ENCODE measurements around the gene CETP. TPM values are rescaled to one million over a fixed set of nuclear protein-coding genes. Genes with fewer than 3 reads are reported as not detected.

Gene CETP
- total and polyA plus RNA-seq, 9 donors = 0.13 to 1.3 (median 0.20) TPM; not detected in 4

DNA sequence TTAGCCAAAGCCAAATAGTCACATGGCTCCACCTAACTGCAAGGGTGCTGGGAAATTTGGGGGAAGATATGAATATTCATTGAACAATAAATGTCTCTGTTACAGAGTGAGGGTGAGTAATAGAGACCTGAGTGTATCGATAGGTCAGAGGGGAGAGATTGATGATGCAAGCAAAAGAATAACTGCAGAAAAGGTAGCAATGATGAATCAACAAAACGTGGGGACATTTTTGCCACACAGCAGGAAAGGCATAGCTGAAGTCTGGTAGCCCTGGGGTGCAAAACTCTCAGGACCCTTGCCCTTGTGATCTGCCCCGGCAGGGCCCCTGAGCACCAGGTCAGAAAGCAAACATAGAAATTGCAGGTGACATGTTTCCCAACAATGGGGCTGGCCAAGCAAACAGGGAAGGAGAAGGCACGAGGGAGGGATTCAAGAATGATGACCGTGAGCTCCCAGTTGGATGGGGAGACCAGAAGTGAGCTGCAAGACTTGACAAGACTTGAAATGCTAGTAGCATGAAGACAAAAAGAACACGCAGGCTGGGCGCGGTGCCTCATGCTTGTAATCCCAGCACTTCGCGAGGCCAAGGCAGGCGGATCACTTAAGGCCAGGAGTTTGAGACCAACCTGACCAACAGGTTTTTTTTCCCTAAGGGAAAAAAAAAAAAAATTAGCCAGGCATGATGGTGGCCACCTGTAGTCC lies 42.5 kb upstream of the CETP start:
- Histone ChIP-seq H3K27ac (no peak overlapping the region), H3K9me3 (no peaks in the 10 kb centered on the region), H3K27me3 (no peaks in the 10 kb centered on the region), H3K4me3 (no peak overlapping the region), H3K4me1 (ENCODE audit: insufficient read depth) (peaks cover 18% of the 10 kb centered on the region), H3K36me3 (no peaks in the 10 kb centered on the region)
- WGBS, 3 donors = 88 to 89% (median 88%) methylated on average over 11 of the region's 11 CpGs
- TF ChIP-seq POLR2A (IDR thresholded peaks at IDR 0.05) (no peak), EP300 (IDR thresholded peaks at IDR 0.05) (no peak)
- TF ChIP-seq, protein P1, sequence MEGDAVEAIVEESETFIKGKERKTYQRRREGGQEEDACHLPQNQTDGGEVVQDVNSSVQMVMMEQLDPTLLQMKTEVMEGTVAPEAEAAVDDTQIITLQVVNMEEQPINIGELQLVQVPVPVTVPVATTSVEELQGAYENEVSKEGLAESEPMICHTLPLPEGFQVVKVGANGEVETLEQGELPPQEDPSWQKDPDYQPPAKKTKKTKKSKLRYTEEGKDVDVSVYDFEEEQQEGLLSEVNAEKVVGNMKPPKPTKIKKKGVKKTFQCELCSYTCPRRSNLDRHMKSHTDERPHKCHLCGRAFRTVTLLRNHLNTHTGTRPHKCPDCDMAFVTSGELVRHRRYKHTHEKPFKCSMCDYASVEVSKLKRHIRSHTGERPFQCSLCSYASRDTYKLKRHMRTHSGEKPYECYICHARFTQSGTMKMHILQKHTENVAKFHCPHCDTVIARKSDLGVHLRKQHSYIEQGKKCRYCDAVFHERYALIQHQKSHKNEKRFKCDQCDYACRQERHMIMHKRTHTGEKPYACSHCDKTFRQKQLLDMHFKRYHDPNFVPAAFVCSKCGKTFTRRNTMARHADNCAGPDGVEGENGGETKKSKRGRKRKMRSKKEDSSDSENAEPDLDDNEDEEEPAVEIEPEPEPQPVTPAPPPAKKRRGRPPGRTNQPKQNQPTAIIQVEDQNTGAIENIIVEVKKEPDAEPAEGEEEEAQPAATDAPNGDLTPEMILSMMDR (IDR thresholded peaks at IDR 0.05) = no peak
- DNase-seq = no peak
- intact Hi-C loops (cut with DNase I) = no loop called here

DNA sequence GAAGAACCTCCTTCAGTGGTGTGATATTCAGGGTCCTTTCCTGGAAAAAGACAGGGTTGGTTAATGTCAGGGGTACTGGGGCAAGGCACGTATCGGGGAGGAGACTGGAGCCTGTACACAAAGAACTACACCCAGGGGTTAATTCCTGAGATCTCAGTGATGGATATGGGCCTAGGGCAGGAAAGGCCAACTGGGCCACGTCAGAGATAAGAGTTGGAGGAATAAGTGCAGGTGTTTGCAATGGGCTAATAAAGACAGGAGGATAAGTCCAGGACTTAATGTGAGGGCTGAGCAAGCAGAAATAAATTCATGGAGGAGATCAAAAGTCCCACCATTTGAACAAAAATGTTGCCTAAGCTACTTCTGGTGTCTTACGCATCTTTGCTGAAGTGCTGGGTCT lies 40.2 kb upstream of the CETP start:
- H3K36me3 ChIP-seq = no peaks in the 10 kb centered on the region
- H3K27me3 ChIP-seq = no peaks in the 10 kb centered on the region
- peaks cover 3% of the 10 kb centered on the region for H3K4me1 ChIP-seq (ENCODE audit: insufficient read depth)
- H3K4me3 ChIP-seq = no peak overlapping the region
- intact Hi-C loops (cut with DNase I) = no loop called here
- WGBS, 3 donors = 78 to 81% (median 80%) methylated on average over 4 of the region's 4 CpGs
- TF ChIP-seq EP300 (IDR thresholded peaks at IDR 0.05) = no peak
- no peak for TF ChIP-seq POLR2A (IDR thresholded peaks at IDR 0.05)
- TF ChIP-seq, protein P1 (IDR thresholded peaks at IDR 0.05) = no peak
- no peak overlapping the region for H3K27ac ChIP-seq
- H3K9me3 ChIP-seq = no peaks in the 10 kb centered on the region
- DNase-seq = no peak

DNA sequence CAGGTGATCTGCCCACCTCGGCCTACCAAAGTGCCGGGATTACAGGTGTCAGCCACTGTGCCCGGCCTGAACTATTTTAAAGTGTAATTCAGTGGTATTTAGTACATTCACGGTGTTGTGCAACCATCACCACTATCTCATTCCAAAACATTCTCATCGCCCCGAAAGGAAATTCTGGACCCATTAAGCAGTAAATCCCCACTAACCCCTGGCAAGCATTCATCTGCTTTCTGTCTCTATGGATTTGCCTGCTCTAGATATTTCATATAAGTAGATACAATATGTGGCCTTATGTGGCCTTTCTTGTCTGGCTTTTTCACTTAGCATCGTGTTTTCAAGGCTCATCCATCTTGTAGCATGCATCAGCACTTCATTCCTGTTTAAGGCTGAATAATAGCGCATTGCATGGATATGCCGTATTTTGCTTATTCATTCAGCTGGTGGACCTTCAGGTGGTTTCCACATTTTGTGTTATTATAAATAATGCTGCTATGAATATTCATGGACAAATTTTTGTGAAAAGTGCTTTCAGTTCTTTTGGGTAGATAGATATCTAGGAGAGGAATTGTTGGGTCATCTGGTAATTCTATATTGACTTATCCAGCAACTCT lies 38.2 kb upstream of the CETP start:
- H3K36me3 ChIP-seq = no peaks in the 10 kb centered on the region
- H3K27ac ChIP-seq = no peak overlapping the region
- TF ChIP-seq POLR2A (IDR thresholded peaks at IDR 0.05) (no peak), EP300 (IDR thresholded peaks at IDR 0.05) (no peak)
- TF ChIP-seq, protein P1 (IDR thresholded peaks at IDR 0.05) = no peak
- H3K4me3 ChIP-seq = no peak overlapping the region
- H3K27me3 ChIP-seq = no peaks in the 10 kb centered on the region
- 64 to 83% (median 74%) methylated on average over 9 of the region's 9 CpGs for WGBS, 3 donors
- intact Hi-C loops (cut with DNase I) = no loop called here
- no peaks in the 10 kb centered on the region for H3K9me3 ChIP-seq
- DNase-seq = peak in 1 of 5 donors; percentile 17
- H3K4me1 ChIP-seq (ENCODE audit: insufficient read depth) = no peaks in the 10 kb centered on the region

DNA sequence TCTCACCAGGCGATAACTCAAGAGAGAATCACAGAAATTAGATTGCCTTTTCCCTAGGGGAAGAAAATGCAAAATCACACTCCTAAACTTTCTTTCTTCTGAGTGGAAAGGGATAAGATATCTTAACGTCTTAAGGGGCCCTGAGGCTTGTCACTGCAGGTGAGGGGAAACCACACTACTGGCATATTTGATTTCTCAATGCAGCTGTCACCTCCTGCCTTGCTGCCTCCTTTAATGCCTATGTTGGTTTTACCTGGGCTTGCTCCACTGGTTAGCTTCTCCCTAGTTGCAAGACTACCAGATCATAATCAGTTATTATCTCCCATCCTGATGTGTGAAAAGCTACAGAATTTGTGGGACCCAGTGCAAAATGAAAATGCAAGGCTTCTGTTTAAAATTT lies 34.3 kb upstream of the CETP start:
- 53 to 57% (median 55%) methylated on average over 2 of the region's 2 CpGs for WGBS, 3 donors
- H3K27ac ChIP-seq = no peak overlapping the region
- no peak overlapping the region for H3K4me3 ChIP-seq
- H3K27me3 ChIP-seq = no peaks in the 10 kb centered on the region
- H3K4me1 ChIP-seq (ENCODE audit: insufficient read depth) = peaks cover 4% of the 10 kb centered on the region
- intact Hi-C loops (cut with DNase I) = no loop called here
- DNase-seq = no peak
- no peaks in the 10 kb centered on the region for H3K36me3 ChIP-seq
- H3K9me3 ChIP-seq = no peaks in the 10 kb centered on the region
- no peak for TF ChIP-seq POLR2A (IDR thresholded peaks at IDR 0.05)
- TF ChIP-seq, protein P1 (IDR thresholded peaks at IDR 0.05) = no peak
- TF ChIP-seq EP300 (IDR thresholded peaks at IDR 0.05) = no peak
